DLD1 (cell line): Measurements from ENCODE around the gene PUS10.
"Not testable (repeated sequence)": the region's sequence is repeated elsewhere in the genome, so short reads cannot be mapped to it uniquely, and the experiment has no call there.

Experiments used
- in situ Hi-C: cut with HindIII; loops from 2 replicates; pipeline ENCODE4 v1.10.0; 2017; ENCODE audit warnings: low sequenced_read_pairs

PUS10 gene

DNA sequence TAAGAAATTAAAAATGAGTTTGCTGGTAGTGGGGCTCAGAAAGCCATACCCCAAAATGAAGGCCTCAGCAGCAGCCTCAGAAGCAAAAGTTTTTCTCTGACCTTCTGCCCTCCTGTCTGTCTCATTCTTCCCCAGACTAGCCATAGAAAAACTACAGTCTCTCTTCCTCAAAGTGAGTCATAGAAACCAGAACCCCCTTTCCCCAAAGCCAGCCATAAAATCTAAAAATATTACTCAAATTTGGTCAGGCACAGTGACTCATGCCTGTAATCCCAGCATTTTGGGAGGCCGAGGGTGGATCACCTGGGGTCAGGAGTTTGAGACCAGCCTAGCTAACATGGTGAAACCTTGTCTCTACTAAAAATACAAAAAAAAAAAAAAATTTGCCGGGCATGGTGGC, 5.8 kb downstream of the PUS10 start:
- in situ Hi-C loops = not testable (repeated sequence)

DNA sequence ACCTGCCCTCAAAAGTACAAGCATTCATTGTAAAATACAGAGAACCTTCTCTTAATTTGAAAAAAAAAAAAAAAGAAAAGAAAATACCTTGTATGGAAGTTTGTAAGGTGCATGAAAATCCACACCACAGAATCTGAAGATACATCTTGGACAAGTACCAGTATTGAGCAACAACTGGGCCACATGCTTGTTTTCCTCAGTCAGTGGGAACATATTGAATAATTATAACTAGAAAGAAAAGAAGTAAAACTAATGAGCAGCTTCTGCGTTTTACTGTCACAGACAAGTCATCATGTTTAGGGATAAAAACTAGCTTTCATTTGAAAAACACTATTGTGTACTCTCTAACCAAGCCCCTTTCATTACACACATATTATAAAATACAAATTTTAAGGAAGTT, 6.4 kb downstream of the PUS10 start:
- in situ Hi-C loops = no loop called here

GRCh38 chr2:61009355-61009754, 8.7 kb downstream of the PUS10 start:
- in situ Hi-C loops = no loop called here

GRCh38 chr2:61006486-61007105, 11.5 kb downstream of the PUS10 start:
- in situ Hi-C loops = no loop called here

DNA sequence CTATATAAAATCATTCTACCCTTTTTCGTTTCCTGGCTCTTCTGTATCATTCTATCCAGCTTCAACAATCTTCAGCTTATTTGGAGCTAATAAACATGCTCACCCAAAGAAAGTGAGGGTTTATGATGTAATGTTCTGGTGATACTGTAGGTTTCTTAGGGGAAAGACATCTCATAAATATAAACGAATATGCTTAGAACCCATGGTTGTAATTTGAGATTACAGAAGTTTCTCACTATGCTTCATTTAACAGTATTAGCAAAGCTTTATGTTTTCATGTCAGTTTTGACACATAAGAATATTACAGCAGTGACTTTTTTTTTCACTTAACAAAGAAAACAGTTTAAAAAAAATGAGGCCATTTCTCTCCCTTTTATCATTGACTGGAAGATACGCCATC, 12.3 kb downstream of the PUS10 start:
- in situ Hi-C loops = no loop called here

DNA sequence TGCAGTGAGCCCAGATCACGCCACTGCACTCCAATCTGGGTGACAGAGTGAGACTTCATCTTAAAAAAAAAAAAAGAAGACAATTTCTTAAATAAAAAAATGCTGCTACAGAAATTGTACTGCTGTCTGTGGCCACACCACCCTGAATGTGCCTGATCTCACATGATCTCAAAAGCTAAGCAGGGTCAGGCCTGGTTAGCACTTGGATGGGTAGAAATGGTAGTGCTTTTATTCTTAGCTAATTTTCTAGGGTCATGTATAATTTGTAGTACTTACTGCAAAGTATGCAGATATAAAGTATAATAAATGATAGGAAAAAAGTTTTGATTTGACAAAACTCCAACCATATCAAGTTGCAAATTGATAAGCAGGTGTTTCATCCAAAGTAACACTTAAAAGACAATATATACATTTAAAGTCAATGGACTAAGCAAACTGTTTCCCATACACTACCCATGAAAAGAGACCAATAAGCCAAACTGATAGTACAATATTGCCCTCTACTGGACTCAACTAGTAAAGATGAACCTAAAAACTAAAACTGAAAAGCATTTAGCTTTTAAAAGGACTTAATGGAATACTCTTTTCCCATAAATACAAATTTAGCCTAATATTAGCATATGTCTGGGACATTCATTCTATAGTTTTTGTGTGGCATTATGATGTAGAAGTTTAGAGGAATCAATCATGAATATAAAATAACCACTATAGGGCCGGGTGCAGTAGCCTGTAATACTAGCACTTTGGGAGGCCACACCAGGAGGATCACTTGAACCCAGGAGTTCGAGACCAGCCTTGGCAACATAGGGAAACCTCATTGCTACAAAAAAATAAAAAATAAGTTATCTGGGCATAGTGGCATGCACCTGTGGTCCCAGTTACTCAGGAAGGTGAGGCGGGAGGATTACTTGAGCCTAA, 19.2 kb downstream of the PUS10 start:
- in situ Hi-C loops = no loop called here

GRCh38 chr2:60994131-60994530, 23.9 kb downstream of the PUS10 start:
- in situ Hi-C loops = no loop called here

- in situ Hi-C loops = no loop called here
These were observed 25.1 kb downstream of the PUS10 start for GRCh38 chr2:60992985-60993392.

- in situ Hi-C loops = no loop called here
These were observed 26.4 kb downstream of the PUS10 start for GRCh38 chr2:60991644-60992043.

DNA sequence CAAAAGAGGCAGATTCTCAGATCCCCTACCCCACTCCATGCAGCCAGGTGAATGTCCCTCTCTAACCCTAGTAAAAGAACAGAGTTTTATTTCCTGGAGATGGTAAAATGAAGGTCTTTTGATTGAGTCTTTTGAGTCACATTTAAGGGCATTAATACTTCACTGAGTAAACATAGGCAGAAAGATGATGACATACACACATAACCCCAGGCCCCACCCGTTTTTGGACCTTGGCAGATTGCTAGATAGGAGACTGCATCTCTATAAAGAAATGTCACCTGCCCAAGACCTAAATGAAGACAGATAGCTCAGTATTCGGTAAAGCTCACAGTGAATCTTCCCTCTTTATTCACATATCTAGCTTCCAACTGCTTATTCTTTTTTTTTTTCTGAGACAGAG, 28.8 kb downstream of the PUS10 start:
- in situ Hi-C loops = no loop called here

DNA sequence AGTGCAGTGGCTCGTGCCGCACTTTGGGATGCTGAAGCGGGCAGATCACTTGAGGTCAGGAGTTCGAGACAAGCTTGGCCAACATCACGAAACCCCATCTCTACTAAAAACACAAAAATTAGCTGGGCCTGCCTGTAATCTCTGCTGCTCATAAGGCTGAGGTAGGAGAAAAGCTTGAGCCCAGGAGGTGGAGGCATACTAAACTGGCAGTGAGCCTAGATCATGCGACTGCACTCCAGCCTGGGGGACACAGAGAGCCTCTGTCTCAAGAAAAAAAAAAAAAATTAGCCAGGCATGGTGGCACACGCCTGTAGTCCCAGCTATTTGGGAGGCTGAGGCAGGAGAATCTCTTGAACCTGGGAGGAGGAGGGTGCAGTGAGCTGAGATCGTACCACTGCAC, 30.4 kb downstream of the PUS10 start:
- in situ Hi-C loops = not testable (repeated sequence)

DNA sequence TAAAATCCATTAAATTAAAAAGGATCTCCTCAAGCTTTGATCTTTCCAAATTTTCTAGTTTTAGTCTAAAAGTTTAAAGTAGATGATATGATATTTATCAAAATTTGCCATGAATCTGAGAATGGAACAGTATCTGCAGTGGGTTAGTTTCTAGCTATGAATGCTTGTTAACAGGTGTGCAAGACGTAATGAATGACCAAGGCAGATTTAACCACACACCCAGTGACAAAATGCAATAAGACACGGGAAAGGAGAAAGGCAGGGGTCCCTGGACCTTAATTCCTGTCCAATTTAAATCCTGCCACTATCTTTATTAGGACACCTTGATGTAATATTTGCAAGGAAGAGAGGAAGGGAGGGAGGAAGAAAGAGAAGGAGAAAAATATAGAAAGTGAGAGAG, 31.0 kb downstream of the PUS10 start:
- in situ Hi-C loops = no loop called here

DNA sequence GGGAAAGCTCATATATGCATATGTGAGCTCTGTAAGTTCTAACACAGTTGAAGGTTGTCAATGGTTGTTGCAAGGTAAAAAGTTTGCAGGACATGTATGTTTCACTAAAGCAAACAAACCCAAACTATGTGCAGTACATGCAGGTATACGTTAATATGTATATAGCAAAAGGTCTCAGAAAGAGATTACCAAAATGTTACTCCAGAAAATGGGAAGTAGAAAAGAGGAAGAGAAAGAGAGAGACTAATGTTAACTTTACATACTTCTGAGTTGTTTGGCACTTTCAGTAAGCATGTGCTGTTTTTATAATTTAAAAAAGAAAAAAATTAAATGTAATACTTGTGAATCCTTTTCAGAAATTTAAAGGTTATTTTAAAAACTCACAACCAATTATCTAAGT, 33.3 kb downstream of the PUS10 start:
- in situ Hi-C loops = no loop called here

- in situ Hi-C loops = not testable (repeated sequence)
These were observed 36.0 kb downstream of the PUS10 start for GRCh38 chr2:60982066-60982465.

- in situ Hi-C loops = no loop called here
These were observed 37.8 kb downstream of the PUS10 start for GRCh38 chr2:60980071-60980815.

DNA sequence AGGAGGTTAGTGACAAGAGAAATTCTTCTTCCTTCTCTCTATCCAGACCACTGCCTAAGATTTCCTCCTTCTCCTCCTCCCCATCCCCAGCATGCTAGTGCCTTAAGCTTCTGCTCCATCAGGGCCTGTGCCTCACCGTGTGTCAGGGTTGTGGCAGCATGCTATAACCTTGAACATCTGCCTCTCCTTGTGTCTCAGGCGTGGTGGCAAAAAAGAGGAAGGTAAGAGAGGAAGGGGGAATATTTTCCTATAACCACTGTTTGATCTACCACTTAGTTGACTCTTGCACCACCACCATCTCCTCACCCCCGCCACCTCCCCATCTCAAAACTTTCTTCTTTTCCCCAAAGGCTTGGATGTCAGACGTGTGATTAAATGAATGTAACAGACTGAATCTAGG, 38.8 kb downstream of the PUS10 start:
- in situ Hi-C loops = no loop called here

- in situ Hi-C loops = no loop called here
These were observed 40.5 kb downstream of the PUS10 start for GRCh38 chr2:60977562-60977895.

- in situ Hi-C loops = no loop called here
These were observed 41.0 kb downstream of the PUS10 start for GRCh38 chr2:60976875-60977561.

DNA sequence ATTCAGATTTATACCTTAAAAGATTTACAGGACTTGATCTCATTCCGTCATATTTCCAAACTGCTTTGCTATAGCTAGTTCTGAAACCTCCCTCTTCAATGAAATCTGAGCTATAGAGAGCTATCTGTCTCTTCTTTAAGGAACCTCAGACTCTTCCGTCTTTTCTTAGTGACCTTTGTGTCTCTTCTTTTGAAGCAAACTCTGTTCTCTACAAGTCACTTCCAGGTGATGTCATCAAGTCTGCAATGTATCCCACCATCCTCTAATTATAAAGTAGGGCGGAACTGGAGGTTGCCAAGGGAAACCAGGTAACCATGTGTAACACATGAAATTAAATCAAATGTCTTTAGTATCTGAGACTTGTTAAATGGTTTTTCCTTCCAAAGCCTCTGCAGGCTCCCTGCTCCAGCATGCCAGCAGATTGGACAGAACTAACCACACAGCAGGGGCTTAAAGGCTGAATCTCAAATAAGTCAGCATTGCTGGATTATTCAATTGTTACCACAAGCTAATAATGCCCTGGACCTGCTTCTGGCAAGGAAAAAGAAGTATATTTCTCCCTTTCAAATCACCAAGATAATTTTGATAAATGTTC, 41.7 kb downstream of the PUS10 start:
- in situ Hi-C loops = no loop called here

DNA sequence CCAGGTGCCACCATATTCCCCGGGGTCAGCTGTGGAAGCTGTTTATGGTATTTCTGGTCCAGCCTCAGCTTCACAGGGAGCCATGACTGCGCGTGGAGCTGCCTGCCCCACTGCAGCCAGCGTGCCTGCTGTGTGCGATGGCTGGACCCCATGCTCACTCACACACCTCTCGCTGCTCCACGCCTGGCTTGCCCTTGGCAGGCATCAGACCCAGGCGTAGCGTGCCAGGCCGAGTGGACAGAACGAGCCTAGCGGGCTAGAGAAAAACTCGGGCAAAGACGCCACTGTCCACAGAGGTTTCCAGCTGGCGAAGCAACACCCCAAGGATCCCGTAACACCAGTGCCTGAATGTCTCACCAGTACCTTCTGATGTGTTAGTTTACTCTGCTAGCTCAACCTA, 43.4 kb downstream of the PUS10 start:
- in situ Hi-C loops = no loop called here

DNA sequence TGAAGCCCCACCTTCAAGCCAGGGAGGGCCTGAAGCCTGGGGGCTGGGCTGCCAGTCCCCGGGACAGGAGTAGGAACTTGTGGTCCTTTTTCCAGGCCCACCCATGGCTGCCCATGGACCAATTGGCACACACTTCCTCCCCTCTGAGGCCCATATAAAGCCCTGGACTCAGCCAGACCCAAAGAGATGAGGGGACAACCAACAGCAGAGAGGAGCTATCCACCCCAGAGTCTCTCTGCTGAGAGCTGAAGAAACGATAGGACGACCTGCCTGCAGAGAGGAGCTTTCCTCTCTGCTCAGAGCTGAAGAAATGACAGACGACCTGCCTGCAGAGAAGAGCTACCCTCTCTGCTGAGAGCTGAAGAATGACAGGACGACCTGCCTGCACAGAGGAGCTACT, 44.4 kb downstream of the PUS10 start:
- in situ Hi-C loops = no loop called here
